Activated naive CD4-positive, alpha-beta T cell (primary cell): ENCODE data around the gene MAP4K1.

Experiments
- DNase-seq, 4 experiments: peaks; one replicate each; lab custom pipeline; 2025; lab: John Stamatoyannopoulos, UW

MAP4K1 gene

GRCh38 chr19:38543807-38544568 is 73.8 kb downstream of the MAP4K1 start:
- no peak for DNase-seq

- no peak for DNase-seq
Observed at GRCh38 chr19:38543286-38543806, 74.4 kb downstream of the MAP4K1 start.

- DNase-seq = no peak
Observed at GRCh38 chr19:38542040-38542439, 75.7 kb downstream of the MAP4K1 start.

GRCh38 chr19:38539751-38540150 is 78.0 kb downstream of the MAP4K1 start:
- no peak for DNase-seq

- DNase-seq = no peak
Observed at GRCh38 chr19:38538793-38539528, 78.8 kb downstream of the MAP4K1 start.

GRCh38 chr19:38538386-38538785 is 79.4 kb downstream of the MAP4K1 start:
- no peak for DNase-seq
